Measurements from ENCODE around the gene STYXL2.

The STYXL2 gene

DNA sequence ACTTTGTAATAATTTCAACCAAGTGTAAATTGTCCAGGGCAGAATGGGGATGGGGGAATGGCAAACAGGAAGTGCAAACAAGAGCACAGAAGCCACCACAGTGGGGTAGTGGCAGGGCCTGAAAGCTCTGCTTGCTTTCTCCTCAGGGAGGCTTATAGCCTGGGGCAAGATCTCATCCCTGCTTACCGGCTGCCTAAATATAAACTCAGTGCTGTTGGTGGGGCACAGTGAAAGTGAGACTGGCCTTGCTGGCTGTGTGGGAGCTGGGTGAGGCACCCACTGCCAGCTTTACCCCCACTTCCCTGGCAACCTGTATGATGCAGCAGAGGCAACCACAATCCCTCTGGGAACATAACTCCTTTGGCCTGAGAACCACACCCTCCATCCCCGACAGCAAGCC, 15.2 kb downstream of the STYXL2 start:
- no peak for DNase-seq (ENCODE audit: low read depth in 2 of 2)

DNA sequence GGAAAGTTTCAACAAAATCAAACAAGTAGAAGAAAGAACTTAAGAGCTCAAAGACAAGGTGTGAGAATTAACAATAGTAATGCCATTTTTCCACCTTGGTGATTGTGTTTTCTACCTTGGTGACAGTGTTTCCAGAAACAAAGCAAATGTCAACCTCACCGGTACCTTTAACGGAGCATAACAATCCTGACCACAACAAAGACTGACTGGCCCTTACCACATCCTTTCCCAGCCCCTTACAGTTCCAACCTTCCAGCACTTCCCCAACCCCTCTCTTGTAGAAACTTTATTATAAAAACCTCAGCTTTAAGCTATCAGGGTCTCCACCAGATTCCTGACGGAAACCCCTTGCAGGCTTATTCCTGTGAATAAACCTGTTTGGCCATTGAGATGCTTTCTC, 16.7 kb downstream of the STYXL2 start:
- no peak for DNase-seq (ENCODE audit: low read depth in 2 of 2)

DNA sequence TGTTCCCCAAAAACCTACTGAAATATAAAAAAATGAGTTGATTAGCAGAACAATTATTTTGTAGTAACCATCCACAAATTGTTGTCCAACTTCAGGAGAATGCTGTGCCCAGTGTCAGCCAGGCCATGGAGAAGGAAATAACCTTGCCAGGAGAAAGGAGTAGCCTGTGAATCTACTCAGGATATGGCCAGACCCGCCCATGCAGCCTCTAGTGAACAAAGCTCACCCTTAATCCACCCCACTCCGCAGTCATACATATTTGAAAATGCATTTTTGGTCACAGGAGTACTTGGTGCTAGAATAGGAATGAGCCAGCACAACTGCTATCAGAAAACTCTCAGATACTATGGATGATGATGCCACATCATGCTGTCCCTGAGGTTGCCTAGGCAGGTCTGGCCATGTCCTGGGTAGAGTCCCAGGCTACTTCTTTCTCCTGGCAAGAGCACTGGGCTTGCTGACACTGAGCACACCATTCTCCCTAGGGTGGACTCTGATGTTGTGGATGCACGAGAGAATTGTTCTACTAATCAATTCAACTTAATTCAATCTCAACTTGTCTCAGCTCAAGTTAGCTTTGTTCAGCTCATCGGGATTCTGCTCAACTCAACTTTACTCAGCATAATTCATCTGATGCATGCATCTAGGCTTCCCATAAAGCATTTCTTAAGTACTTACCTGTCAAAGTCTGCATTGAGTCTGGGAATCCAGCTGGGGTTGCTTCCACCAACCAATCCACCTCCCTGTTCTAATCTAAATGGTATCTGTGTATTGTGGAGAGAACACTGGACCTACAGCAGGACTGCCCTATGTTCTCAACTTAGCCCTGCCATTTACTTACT, 18.2 kb downstream of the STYXL2 start:
- no peak for DNase-seq (ENCODE audit: low read depth in 2 of 2)

DNA sequence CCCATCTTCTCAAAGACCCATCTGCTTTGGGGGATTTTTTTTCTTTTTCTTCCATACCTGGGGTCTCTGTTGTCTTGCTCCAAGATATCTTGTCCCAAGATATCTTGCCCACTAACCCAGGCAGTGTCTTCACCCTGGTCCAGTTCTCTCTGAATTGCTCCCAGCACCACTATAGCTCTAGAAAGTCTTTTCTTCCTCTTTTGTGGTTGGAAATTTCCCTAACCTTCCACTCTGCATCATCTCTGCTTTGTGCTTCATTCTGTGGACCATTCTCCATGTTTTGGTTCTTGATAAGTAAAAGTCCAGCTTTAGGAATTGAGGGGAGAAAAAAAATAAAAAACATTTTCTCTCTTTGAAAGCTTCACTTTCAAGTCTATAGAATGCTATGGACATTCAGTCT, 20.9 kb downstream of the STYXL2 start:
- DNase-seq (ENCODE audit: low read depth in 2 of 2) = no peak

DNA sequence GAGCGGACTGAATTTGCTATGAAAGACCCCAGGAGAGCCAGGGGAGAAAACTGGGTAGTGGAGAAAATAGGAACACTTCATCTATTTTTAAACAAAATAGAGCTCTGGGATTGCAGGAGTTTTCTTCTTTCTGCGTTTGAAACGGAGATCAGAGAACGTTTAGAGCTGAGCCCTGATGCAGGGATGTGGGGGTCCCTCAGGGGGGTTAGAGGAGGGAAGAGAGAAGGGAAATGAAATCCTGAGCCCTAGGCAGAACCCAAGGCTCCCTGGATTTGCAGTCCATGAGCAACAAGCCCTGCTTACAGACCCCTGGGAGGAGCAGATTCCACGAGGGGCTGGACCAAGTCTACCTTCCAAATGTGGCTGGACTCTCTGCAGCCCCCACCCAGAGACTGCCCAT, 21.8 kb downstream of the STYXL2 start:
- no peak for DNase-seq (ENCODE audit: low read depth in 2 of 2)

DNA sequence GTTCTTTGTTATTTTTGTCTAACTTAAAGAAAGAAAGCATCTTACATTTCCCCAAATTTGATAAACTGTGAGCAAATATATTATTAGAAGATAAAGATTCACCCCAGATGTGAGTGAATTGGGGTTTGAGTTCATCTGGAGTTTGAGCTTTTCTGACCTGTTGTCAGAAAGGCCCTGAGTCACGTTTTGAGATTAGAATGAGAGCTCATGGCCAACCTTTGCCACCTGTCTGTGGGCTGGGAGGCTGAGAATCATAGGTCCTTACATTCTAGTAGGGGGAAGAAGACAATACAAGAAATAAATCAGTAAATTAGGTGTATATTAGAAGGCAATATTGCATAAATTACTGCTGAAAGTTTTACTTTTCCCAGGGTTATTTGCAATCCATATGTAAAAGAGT, 22.3 kb downstream of the STYXL2 start:
- DNase-seq (ENCODE audit: low read depth in 2 of 2) = no peak

DNA sequence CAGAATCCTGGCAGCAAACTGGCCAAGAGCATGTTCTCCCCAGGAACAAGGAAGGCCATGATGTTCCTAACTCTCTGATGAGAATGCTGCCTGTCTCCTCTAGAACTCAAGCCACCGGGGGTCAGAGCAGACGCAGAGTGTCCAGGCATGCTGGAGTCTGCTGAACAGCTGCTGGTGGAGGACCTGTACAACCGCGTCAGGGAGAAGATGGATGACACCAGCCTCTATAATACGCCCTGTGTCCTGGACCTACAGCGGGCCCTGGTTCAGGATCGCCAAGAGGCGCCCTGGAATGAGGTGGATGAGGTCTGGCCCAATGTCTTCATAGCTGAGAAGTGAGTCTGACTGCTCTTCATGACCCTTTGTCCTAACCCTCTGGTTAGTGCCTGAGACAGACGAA, 23.4 kb downstream of the STYXL2 start:
- DNase-seq (ENCODE audit: low read depth in 2 of 2) = no peak

DNA sequence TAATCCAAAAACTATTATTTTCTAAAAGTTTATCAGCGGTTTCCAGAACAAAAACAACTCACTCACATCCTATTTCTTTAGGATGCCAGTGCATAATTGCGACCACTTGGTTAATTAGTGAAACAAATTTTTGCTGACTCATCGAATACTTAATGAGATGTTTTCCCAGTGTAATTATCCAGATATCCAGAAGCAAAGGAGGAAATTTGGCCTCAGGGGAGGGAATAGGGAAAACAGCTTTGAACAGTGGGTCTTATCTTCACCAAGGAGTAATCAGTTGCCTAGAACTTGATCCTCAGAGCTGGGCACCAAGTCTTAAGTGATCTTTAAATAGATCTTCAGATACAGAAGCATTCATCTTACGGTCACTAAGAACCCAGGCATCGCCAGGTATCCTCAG, 24.3 kb downstream of the STYXL2 start:
- no peak for DNase-seq (ENCODE audit: low read depth in 2 of 2)

DNA sequence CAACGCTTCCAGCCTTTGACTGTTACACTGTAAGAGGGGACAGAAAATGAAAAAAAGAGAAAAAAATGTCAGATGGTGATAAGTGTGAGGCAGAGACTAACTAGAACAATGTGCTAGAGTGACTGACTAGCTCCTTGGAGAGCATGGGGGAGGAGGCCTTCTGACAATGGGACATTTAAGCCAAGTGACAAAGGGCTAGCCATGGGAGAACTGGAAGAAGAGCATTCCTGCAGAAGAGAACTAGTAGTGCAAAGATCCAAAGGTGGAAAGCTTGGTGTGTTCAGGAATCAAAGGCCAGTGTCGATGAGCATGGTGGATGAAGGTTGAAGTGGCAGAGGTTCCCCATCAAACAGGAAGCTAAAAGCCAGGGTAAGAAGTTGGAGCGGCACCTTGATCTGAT, 25.8 kb downstream of the STYXL2 start:
- no peak for DNase-seq (ENCODE audit: low read depth in 2 of 2)

DNA sequence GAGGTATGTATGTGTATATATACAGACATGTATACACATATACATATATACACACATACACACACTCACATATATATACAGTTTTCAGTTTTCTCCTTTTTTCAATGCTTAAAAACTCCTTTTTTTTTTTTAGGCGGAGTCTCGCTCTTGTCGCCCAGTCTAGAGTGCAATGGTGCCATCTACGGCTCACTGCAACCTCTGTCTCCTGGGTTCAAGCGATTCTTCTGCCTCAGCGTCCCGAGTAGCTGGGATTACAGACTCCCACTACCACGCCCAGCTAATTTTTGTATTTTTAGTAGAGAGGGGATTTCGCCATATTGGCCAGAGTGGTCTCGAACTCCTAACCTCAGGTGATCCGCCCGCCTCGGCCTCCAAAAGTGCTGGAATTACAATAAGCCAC, 27.0 kb downstream of the STYXL2 start:
- DNase-seq (ENCODE audit: low read depth in 2 of 2) = no peak

DNA sequence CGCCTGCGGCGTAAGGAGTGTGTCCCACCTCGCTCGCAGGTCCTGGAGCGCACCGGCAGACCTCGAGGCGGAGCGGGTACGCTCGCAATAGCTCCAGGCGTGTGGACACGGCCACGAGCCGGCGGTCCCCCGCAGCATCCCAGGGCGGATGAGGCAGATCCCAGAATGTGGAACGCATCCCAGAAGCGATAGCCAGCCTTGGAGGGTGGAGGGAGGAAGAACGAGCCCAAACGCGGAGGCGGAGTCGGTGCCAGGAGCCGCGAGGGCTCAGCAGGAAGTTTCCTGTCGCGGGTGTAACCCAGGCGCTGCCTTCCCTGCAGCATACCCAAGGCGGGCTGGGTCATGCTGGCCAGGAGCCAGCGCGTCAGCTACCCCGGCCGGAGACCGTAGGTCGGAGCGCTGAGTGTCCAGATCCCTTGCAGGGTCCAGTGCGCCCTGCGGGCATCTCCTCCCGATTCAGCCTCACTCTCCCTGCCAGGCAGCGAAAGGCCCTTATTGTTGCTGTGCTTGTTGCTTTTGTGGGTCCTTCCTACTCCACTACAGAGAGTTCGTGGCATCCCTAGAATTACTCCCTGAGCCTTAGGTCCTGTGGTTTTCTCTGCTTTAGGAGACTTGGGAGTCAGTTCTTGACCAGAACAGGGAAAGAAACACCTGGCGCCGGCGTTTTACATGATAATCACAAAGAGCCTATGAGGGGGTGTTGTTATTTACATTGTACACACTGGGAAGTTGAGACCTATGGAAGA, 27.7 kb downstream of the STYXL2 start:
- DNase-seq (ENCODE audit: low read depth in 2 of 2) = no peak

DNA sequence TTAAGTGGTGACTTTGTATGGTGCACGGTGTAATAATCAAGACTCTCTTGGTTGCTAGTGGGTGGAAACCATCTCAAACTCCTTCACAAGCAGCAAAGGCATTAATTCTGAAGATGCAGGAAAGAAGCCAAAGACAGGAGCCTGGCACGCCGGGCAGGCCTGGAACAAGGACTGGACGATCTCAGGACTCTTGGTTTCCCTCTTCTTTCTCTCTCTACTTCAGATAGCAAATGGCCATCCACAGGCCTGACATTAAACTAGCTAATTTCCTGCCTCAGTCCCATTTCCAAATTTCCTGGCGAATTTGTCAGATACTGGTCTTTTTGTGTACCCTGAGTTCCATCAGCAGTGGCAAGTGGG, 28.2 kb downstream of the STYXL2 start:
- DNase-seq (ENCODE audit: low read depth in 2 of 2) = no peak

DNA sequence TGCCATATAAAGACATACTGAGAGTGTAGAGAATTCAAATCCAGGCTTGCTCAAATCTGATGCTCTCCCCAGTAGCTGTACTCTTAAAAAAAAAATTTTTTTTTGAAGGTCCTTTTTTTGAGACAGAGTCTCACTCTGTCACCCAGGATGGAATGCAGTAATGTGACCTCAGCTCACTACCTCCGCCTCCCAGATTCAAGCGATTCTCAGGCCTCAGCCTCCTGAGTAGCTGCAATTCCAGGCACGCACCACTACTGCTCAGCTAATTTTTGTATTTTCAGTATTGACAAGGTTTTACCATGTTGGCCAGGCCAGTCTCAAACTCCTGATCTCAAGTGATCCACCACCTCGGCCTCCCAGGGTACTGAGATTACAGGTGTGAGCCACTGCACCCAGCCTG, 28.7 kb downstream of the STYXL2 start:
- DNase-seq (ENCODE audit: low read depth in 2 of 2) = no peak

DNA sequence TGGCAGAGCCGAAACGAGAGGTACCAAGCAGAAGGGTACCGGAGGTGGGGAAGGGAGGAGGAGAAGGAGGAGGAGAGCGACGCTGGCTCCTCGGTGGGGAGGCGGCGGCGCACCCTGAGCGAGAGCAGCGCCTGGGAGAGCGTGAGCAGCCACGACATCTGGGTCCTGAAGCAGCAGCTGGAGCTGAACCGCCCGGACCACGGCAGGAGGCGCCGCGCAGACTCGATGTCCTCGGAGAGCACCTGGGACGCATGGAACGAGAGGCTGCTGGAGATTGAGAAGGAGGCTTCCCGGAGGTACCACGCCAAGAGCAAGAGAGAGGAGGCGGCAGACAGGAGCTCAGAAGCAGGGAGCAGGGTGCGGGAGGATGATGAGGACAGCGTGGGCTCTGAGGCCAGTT, 32.4 kb downstream of the STYXL2 start:
- no peak for DNase-seq (ENCODE audit: low read depth in 2 of 2)

DNA sequence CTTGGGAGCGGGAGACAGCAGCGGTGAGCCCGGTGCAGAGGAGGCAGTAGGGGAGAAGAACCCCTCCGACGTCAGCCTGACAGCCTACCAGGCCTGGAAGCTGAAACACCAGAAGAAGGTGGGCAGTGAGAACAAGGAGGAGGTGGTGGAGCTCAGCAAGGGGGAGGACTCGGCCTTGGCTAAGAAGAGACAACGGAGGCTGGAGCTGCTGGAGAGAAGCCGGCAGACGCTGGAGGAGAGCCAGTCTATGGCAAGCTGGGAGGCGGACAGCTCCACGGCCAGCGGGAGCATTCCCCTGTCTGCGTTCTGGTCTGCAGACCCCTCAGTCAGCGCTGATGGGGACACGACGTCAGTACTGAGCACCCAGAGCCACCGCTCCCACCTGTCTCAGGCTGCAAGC, 32.9 kb downstream of the STYXL2 start:
- DNase-seq (ENCODE audit: low read depth in 2 of 2) = no peak

DNA sequence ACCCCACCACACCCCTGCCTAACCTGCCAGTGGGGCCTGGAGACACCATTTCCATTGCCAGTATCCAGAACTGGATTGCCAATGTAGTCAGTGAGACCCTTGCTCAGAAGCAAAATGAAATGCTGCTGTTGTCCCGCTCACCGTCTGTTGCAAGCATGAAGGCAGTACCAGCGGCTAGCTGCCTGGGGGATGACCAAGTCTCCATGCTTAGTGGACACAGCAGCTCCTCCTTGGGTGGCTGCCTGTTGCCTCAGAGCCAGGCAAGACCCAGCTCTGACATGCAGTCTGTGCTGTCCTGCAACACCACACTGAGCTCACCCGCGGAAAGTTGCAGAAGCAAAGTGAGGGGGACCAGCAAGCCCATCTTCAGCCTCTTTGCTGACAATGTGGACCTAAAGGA, 33.4 kb downstream of the STYXL2 start:
- DNase-seq (ENCODE audit: low read depth in 2 of 2) = no peak

DNA sequence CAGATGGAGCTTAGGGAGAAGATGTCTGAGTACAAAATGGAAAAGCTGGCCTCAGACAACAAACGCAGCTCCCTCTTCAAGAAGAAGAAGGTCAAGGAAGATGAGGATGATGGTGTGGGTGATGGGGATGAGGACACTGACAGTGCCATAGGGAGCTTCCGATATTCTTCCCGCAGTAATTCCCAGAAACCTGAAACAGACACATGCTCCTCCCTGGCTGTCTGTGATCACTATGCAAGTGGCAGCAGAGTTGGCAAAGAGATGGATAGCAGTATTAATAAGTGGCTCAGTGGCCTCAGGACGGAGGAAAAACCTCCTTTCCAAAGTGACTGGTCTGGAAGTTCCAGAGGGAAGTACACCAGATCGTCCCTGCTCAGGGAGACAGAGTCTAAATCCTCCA, 33.8 kb downstream of the STYXL2 start:
- DNase-seq (ENCODE audit: low read depth in 2 of 2) = no peak

DNA sequence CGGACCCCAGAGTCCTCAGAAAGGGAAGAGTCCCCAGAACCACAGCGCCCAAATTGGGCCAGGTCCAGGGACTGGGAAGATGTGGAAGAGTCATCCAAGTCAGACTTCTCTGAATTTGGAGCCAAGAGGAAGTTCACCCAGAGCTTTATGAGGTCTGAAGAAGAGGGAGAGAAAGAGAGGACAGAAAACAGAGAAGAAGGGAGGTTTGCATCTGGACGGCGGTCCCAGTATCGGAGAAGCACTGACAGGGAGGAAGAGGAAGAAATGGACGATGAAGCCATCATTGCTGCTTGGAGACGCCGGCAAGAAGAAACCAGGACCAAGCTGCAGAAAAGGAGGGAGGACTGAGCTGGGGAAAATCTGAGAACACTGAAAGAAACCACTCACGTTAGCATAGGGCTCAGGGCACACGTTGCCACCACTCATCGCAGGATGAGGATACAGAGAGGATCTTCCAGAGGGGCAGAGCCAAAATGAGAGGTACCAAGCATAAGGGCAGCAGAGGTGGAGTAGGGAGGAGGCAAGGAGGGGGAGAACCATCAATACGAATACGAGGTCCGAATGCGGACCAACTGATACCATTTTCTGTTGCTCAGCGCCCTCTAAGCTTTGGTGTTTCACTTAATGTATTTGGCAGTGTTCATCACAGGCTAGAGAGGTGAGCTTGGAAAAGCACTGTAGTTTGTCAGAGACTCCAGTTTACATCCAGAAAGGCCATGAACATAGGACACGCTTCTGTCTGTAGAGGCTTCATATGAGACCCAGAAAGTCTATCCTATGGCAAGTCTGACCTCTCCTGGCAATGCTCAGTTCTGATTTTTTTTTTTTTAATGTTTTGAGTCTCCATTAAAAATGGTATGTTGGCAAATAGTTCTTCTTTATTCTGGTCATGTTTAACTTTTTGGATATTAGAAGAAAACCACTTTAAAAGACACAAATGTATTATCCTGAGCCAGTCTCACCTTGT, 34.7 kb downstream of the STYXL2 start:
- DNase-seq (ENCODE audit: low read depth in 2 of 2) = no peak

DNA sequence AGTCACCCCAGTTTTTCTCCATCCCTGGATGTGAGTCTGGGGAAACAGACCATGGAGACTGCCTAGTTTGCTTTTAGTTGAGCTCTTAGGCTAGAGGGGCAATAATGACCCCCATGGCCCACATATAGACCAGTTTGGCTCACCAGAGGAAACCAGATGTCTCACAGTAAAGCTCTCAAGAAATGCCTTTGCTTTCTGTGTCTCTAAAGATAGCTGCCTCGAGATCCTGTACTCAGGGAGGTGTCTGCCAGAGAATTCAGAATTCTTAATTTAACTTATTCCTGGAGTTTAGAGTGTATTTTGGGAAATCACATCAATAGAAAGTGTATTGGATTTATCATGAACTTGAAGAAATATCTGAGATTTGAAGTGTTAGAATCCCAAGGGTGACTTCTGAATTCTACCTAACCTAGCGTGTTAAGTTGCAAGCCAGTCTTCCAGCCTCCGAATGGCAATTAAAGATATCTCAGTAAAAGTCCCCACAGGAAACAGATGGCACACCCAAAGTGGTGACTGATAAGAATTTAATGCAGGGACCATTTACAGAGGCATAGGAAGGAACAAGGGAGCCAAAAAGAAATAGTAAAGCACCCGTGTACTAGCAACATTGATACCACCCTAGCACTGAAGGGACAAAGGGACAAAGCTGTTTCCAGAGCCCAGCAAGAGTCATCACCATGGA, 37.1 kb downstream of the STYXL2 start:
- no peak for DNase-seq (ENCODE audit: low read depth in 2 of 2)

DNA sequence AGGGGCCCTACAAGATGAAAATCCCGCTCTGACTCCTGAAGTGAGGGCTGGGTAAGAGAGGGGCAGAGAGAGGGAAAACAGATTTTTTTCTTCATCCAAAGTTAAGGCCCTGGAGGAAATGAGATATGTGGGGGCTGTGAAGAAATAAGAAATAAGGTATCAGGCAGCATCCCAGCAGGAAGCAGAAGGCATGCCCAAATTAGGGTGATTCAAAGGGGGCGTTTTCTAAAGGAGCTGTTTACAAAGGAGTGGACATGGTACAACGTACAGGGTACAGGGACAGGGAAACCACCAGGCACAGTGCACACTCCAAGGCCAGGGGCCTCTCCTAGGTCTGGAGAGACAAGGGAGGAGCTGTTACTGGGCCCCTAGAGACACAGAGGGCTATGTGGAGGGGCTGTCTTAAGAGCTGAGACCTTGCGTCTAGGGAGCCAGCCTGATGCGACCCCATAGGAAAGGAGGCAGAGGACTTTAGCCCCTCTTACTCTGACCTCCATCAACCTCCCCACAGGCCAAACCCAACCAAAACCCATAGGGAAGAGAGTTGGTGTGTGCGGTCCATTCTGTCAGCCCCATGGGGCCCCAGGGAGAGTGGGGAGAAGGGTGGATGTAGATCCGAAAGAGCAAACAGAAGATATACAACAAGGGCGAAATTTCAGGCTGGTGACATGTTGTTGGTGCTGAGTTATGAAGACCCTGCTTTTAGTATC, 38.6 kb downstream of the STYXL2 start:
- no peak for DNase-seq (ENCODE audit: low read depth in 2 of 2)

DNA sequence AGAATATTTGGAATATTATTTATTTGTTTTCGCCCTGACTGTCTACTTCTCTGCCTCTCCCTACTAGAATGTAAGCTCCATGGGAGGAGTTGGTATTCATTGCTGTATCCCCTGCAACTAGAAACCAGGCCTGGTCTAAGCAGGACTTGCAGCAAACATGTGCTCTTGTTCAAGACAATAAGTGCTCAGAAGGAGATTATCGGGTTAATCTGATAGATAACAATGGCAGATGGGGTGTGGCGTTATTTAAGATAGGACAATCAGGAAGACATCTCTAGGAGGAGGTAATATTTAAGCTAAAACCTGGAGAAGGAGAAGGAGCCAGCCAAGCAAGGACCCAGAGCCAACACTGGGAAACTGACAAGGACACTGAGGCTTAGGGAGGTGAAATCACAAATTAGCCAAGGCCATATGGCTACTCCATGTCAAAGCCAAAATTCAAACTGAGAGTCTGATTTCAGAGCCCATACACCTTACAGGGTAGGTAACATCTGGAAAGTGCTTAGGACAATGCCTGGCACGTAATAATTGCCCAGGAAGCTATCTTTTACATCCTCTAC, 41.5 kb downstream of the STYXL2 start:
- DNase-seq (ENCODE audit: low read depth in 2 of 2) = no peak
